Osteoblast (primary cell): ENCODE results near the gene ATP11A. TPM values are rescaled to one million over a fixed set of nuclear protein-coding genes. Genes with fewer than 3 reads are reported as not detected.

ENCODE experiments used
- DNase-seq: peaks from one replicate; pipeline ENCODE4 v3.0.0; 2011; ENCODE audit warnings: low spot score, mixed read lengths; ENCODE audit not compliant: insufficient read length; ENCODE audit errors: missing footprints
- H2AFZ ChIP-seq: 2 replicates; pipeline ENCODE4 v1.6.0; 2011; ENCODE audit warnings: mild to moderate bottlenecking, low read length
- H3K27ac ChIP-seq: 2 replicates; pipeline ENCODE4 v1.5.1; 2011; ENCODE audit warnings: mild to moderate bottlenecking, low read depth, low read length, moderate library complexity
- H3K27me3 ChIP-seq: 2 replicates; pipeline ENCODE4 v1.6.0; 2012; ENCODE audit warnings: mild to moderate bottlenecking, control low read depth, inconsistent platforms, low read length, moderate library complexity; ENCODE audit not compliant: insufficient read depth
- H3K36me3 ChIP-seq: 2 replicates; pipeline ENCODE4 v1.5.1; 2011; ENCODE audit warnings: mild to moderate bottlenecking, low read length, control low read depth, moderate library complexity; ENCODE audit not compliant: insufficient read depth
- H3K4me1 ChIP-seq: 2 replicates; pipeline ENCODE4 v1.5.1; 2011; ENCODE audit warnings: mild to moderate bottlenecking, low read length, control low read depth, moderate library complexity; ENCODE audit not compliant: insufficient read depth
- H3K4me2 ChIP-seq: 2 replicates; pipeline ENCODE4 v1.6.0; 2011; ENCODE audit warnings: mild to moderate bottlenecking, low read length; ENCODE audit not compliant: insufficient read depth
- H3K4me3 ChIP-seq: fragments of 200-600 bp; sonication (generic); 3 replicates; pipeline ENCODE4 v1.5.1; 2012; ENCODE audit warnings: mild to moderate bottlenecking, low read length, inconsistent platforms; ENCODE audit not compliant: insufficient read depth
- H3K79me2 ChIP-seq: 2 replicates; pipeline ENCODE4 v1.6.0; 2012; ENCODE audit warnings: mild to moderate bottlenecking, low read length, control low read depth, inconsistent platforms; ENCODE audit not compliant: insufficient read depth
- H3K9me3 ChIP-seq: 2 replicates; pipeline ENCODE4 v1.5.1; 2011; ENCODE audit warnings: low read depth, low read length, control low read depth
- H4K20me1 ChIP-seq: 2 replicates; pipeline ENCODE4 v1.6.0; 2012; ENCODE audit warnings: mild to moderate bottlenecking, low read length, control low read depth; ENCODE audit not compliant: insufficient read depth
- total RNA-seq: library from RNA; depleted of rRNA; stranded (reverse); fragments of >200 nt; gene quantifications from 2 replicates; pipeline ENCODE4 v1.2.3, GENCODE V29; 2012
- TF ChIP-seq, protein P1 (sequence below): IDR thresholded peaks from 2 replicates; pipeline ENCODE4 v1.5.1; 2011; ENCODE audit warnings: mild to moderate bottlenecking, low read depth, low read length, moderate library complexity; ENCODE audit errors: extremely low read depth

Gene ATP11A
- total RNA-seq, 1 donor: 7.6 TPM

DNA sequence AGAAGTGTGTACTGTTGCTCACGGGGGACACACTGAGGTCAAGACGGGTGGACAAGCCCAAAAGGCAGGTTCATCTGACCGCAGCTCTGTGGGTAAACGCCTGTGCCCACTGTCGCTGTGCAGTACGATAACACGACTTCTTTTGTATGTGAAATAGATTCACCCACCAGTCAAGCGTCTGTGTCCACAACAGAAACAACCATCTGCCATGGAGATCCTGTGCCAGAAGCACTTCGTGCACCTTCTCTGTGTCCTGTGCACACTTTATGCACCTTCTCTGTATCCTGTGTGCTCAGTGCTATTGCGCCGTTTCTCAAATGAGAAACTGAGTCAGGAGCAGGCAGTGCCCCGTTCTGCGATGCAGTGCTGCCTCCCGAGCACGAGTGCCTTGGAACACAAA lies 138.9 kb downstream of the ATP11A start:
- H3K4me3 ChIP-seq: no peak overlapping the region
- no peak overlapping the region for H2AFZ ChIP-seq
- peaks cover 12% of the 10 kb centered on the region for H3K36me3 ChIP-seq
- no peak overlapping the region for H3K4me2 ChIP-seq
- no peaks in the 10 kb centered on the region for H3K27me3 ChIP-seq
- no peak for DNase-seq
- TF ChIP-seq, protein P1, sequence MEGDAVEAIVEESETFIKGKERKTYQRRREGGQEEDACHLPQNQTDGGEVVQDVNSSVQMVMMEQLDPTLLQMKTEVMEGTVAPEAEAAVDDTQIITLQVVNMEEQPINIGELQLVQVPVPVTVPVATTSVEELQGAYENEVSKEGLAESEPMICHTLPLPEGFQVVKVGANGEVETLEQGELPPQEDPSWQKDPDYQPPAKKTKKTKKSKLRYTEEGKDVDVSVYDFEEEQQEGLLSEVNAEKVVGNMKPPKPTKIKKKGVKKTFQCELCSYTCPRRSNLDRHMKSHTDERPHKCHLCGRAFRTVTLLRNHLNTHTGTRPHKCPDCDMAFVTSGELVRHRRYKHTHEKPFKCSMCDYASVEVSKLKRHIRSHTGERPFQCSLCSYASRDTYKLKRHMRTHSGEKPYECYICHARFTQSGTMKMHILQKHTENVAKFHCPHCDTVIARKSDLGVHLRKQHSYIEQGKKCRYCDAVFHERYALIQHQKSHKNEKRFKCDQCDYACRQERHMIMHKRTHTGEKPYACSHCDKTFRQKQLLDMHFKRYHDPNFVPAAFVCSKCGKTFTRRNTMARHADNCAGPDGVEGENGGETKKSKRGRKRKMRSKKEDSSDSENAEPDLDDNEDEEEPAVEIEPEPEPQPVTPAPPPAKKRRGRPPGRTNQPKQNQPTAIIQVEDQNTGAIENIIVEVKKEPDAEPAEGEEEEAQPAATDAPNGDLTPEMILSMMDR: no peak
- H3K4me1 ChIP-seq: no peaks in the 10 kb centered on the region
- no peaks in the 10 kb centered on the region for H3K79me2 ChIP-seq
- no peaks in the 10 kb centered on the region for H3K9me3 ChIP-seq
- no peaks in the 10 kb centered on the region for H4K20me1 ChIP-seq
- H3K27ac ChIP-seq: no peak overlapping the region

DNA sequence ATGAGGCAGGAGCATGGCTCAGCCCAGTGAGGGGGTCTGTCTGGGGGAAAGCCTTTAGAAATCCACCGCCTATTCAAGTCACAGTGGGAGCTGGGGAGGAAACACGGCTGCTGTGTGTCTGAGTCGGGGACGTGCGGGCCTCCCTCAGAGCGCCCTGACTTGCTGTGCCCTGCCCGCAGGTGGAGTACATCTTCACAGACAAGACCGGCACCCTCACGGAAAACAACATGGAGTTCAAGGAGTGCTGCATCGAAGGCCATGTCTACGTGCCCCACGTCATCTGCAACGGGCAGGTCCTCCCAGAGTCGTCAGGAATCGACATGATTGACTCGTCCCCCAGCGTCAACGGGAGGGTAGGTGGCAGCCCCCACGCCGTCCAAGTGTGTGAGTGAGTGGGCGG lies 141.4 kb downstream of the ATP11A start:
- no peak overlapping the region for H3K4me3 ChIP-seq
- DNase-seq: peak; percentile 67
- H4K20me1 ChIP-seq: no peaks in the 10 kb centered on the region
- H3K27me3 ChIP-seq: no peaks in the 10 kb centered on the region
- TF ChIP-seq, protein P1: no peak
- no peaks in the 10 kb centered on the region for H3K9me3 ChIP-seq
- H3K79me2 ChIP-seq: no peaks in the 10 kb centered on the region
- H3K27ac ChIP-seq: no peak overlapping the region
- no peak overlapping the region for H3K4me2 ChIP-seq
- H3K4me1 ChIP-seq: no peaks in the 10 kb centered on the region
- no peak overlapping the region for H2AFZ ChIP-seq
- peaks cover 12% of the 10 kb centered on the region for H3K36me3 ChIP-seq

GRCh38 chr13:112831801-112832200 lies 142.0 kb downstream of the ATP11A start:
- H3K9me3 ChIP-seq: no peaks in the 10 kb centered on the region
- H3K4me3 ChIP-seq: no peak overlapping the region
- peak; percentile 58 for DNase-seq
- H2AFZ ChIP-seq: no peak overlapping the region
- H3K4me1 ChIP-seq: no peaks in the 10 kb centered on the region
- no peak overlapping the region for H3K27ac ChIP-seq
- H4K20me1 ChIP-seq: no peaks in the 10 kb centered on the region
- no peaks in the 10 kb centered on the region for H3K79me2 ChIP-seq
- TF ChIP-seq, protein P1: no peak
- no peaks in the 10 kb centered on the region for H3K27me3 ChIP-seq
- peaks cover 12% of the 10 kb centered on the region for H3K36me3 ChIP-seq
- H3K4me2 ChIP-seq: no peak overlapping the region

- Histone ChIP-seq H3K9me3 (no peaks in the 10 kb centered on the region), H3K4me3 (no peak overlapping the region), H3K79me2 (no peaks in the 10 kb centered on the region), H4K20me1 (no peaks in the 10 kb centered on the region), H3K36me3 (peaks cover 12% of the 10 kb centered on the region), H3K4me1 (no peaks in the 10 kb centered on the region), H2AFZ (no peak overlapping the region), H3K27me3 (no peaks in the 10 kb centered on the region), H3K4me2 (no peak overlapping the region), H3K27ac (no peak overlapping the region)
- TF ChIP-seq, protein P1: no peak
- DNase-seq: no peak
Observed at GRCh38 chr13:112832811-112833210, 143.0 kb downstream of the ATP11A start.
